IPS DF 6.9 (cell line): Measurements from ENCODE around the gene RPS21.

Experiments
- DNase-seq: peaks from one replicate; pipeline ENCODE4 v3.0.0-alpha.2; 2013; ENCODE audit warnings: low read depth, low spot score
- H3K27ac ChIP-seq: one replicate; pipeline ENCODE4 v1.5.1; 2013; ENCODE audit warnings: low read length, control low read depth
- H3K27me3 ChIP-seq: 2 replicates; pipeline ENCODE4 v1.6.1; 2013; ENCODE audit warnings: mild to moderate bottlenecking, low read length; ENCODE audit not compliant: control insufficient read depth, insufficient read depth
- H3K36me3 ChIP-seq: 2 replicates; pipeline ENCODE4 v1.6.1; 2013; ENCODE audit warnings: low read length; ENCODE audit not compliant: control insufficient read depth, insufficient read depth
- H3K4me1 ChIP-seq: 2 replicates; pipeline ENCODE4 v1.6.1; 2013; ENCODE audit warnings: low read length; ENCODE audit not compliant: control insufficient read depth, insufficient read depth
- H3K4me3 ChIP-seq: 2 replicates; pipeline ENCODE4 v1.5.1; 2013; ENCODE audit warnings: mild to moderate bottlenecking, low read length
- H3K9me3 ChIP-seq: 2 replicates; pipeline ENCODE4 v1.6.1; 2013; ENCODE audit warnings: low read length, inconsistent platforms; ENCODE audit not compliant: control insufficient read depth, insufficient read depth
- WGBS: extraction: QIAGEN DNeasy Blood & Tissue Kit; methylation state at CpG from one replicate; pipeline ENCODE4 v1.1.7; 2013; ENCODE audit warnings: mixed read lengths, missing lambda C conversion rate; ENCODE audit not compliant: insufficient read length, insufficient coverage; 5-methylcytosine and 5-hydroxymethylcytosine counted together

Gene RPS21

DNA sequence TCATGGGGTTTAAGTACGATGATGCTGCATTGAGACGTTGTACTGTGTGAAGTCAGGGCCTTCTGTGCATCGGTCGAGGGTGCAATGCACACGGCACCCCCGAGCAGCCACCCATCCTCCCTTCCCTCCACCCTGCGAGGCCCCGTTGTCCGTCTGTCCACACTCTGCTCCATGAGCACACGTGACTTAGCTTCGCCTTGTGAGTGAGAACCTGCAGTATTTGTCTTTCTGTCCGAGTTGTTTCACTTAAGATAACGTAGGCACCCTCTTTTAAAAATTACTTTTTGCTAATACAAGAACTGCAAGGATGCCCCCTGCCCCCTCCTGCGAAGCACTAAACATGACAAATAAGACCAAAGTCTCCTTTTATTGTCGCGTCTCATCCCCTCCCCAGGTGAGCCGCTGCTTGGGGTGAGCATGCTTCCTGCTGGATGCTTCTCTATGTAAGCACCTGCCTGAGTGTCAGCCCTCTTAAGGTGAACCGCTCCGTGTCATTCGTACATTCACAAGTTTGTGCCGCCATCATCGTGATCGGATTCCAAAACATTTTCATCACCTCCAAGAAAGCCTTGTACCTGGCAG, 44.1 kb downstream of the RPS21 start:
- no peaks in the 10 kb centered on the region for H3K36me3 ChIP-seq
- H3K9me3 ChIP-seq: no peaks in the 10 kb centered on the region
- no peaks in the 10 kb centered on the region for H3K27me3 ChIP-seq
- H3K4me1 ChIP-seq: peaks cover 21% of the 10 kb centered on the region
- H3K27ac ChIP-seq: no peak overlapping the region
- no CpG with 5 or more reads among the region's 23 CpGs for WGBS
- no peak overlapping the region for H3K4me3 ChIP-seq
- DNase-seq: no peak

DNA sequence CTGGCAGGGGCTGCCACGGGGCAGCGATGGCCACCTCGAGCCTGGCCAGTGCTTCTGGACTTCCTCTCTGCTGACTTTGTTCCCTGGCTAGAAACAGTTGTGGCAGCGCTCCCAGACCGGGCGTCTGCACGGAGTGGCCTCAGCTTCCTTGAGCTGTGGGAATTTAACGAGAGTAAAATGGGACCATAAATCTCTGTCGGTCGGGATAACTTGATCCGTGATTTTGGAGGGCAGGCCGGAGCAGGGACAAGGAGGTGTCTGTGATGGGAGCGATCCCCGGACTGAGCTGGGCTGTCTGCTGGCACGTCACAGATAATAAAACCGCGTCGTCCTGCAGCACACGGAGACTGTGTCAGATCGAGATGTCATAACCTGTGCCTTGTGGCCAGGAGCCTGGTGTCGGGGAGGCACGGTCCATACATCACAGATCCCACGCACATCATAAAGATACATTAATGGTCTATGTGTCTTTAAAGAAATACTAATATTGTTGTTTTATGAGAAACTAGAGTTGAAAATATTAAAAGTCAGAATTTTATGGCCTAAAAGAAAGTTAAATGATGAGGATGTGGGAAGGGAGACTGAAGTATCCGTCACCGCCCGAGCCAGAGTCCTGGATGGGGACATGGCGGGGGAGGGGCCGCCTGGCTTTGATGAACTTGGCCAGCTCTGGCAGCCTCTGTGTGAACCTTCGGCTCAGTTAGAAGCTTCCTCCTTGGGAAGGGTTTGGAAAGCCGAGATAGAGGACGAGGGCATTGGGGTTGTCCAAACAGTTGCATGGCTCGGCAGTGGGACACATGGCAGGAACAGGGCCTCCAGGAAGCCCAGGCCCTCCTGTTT, 47.0 kb downstream of the RPS21 start:
- H3K36me3 ChIP-seq: no peaks in the 10 kb centered on the region
- H3K27ac ChIP-seq: no peak overlapping the region
- DNase-seq: no peak
- no peaks in the 10 kb centered on the region for H3K9me3 ChIP-seq
- no peaks in the 10 kb centered on the region; the same call in 1 of the 2 replicates for H3K4me1 ChIP-seq
- no peaks in the 10 kb centered on the region for H3K27me3 ChIP-seq
- H3K4me3 ChIP-seq: no peak overlapping the region
- no CpG with 5 or more reads among the region's 32 CpGs for WGBS

DNA sequence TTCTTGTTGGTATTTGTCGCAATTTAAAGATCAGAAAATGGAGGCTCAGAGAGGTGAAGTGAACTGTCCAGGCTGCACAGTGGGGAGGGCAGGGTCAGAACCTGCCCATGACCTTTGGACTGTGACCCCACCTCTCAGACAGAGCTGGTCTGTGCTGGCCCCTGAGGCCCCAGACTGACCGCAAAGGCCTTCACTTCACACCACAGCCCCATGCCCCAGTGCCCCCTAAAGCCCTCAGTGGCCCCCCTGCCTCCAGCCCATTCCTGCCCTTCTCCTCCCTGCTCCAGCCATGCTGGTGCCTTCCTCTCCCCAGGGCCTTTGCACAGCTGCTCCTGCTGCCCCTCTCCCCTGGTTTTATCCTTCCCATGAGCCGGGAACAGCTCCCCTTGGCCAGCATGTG, 49.8 kb downstream of the RPS21 start:
- no peaks in the 10 kb centered on the region for H3K27me3 ChIP-seq
- DNase-seq: no peak
- no CpG with 5 or more reads among the region's 3 CpGs for WGBS
- H3K4me3 ChIP-seq: no peak overlapping the region
- H3K9me3 ChIP-seq: no peaks in the 10 kb centered on the region
- no peaks in the 10 kb centered on the region for H3K4me1 ChIP-seq
- H3K27ac ChIP-seq: no peak overlapping the region
- H3K36me3 ChIP-seq: no peaks in the 10 kb centered on the region

DNA sequence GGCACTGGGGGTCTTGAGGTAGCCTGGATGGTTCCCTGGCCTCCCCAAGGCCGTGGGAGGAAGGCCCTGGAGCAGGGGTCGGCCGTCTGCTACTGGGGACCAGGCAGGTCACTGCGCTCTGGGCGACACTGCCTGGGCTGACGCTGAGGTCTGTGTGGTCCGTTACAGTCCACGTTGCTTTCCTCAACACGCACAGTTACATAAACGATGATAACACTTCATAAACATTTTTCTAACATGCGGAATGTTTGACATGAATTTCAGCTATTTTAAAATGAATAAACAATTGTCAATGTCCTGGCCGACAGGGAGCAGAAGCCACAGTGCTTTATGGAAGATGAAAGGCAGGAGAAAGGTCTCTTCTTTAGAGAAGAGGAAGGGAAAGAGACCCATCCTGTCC, 50.6 kb downstream of the RPS21 start:
- no CpG with 5 or more reads among the region's 12 CpGs for whole genome bisulfite sequencing
- no peak for DNase-seq
- no peak overlapping the region for H3K27ac ChIP-seq
- no peaks in the 10 kb centered on the region for H3K4me1 ChIP-seq
- H3K27me3 ChIP-seq: no peaks in the 10 kb centered on the region
- H3K36me3 ChIP-seq: no peaks in the 10 kb centered on the region
- no peak overlapping the region for H3K4me3 ChIP-seq
- H3K9me3 ChIP-seq: no peaks in the 10 kb centered on the region

DNA sequence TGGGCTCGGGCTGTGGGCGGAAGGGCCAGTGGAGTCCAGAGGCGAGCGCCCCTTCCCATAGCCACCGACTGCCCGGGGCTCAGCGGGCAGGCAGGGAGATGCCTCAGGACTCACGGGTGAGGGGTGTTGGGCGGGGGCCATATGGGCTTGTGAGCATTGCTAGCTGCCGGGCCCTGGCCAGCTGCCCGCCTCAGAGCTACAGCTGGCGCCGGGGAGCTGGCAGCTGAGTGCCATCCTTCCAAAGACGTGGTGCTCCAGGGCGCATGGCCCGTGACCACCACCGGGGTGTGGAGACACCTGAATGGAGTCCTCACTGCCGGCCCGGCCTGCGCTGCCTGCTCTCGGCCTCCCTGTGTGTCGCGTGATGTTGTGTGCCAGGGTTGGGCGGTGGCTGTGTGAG, 51.0 kb downstream of the RPS21 start:
- DNase-seq: no peak
- WGBS: no CpG with 5 or more reads among the region's 24 CpGs
- no peak overlapping the region for H3K27ac ChIP-seq
- H3K36me3 ChIP-seq: no peaks in the 10 kb centered on the region
- H3K27me3 ChIP-seq: no peaks in the 10 kb centered on the region
- H3K4me3 ChIP-seq: no peak overlapping the region
- no peaks in the 10 kb centered on the region for H3K4me1 ChIP-seq
- no peaks in the 10 kb centered on the region for H3K9me3 ChIP-seq
